Activated CD4-positive, alpha-beta T cell treated with anti-CD3 and anti-CD28 coated beads for 48 hours (primary cell): ENCODE measurements around the gene MTMR3.
A peak's percentile ranks its signal among the peaks of the same experiment; 100 is the strongest.

Experiments used
- DNase-seq: peaks from one replicate; pipeline ENCODE4 v3.0.0-alpha.2; 2020

Gene MTMR3

DNA sequence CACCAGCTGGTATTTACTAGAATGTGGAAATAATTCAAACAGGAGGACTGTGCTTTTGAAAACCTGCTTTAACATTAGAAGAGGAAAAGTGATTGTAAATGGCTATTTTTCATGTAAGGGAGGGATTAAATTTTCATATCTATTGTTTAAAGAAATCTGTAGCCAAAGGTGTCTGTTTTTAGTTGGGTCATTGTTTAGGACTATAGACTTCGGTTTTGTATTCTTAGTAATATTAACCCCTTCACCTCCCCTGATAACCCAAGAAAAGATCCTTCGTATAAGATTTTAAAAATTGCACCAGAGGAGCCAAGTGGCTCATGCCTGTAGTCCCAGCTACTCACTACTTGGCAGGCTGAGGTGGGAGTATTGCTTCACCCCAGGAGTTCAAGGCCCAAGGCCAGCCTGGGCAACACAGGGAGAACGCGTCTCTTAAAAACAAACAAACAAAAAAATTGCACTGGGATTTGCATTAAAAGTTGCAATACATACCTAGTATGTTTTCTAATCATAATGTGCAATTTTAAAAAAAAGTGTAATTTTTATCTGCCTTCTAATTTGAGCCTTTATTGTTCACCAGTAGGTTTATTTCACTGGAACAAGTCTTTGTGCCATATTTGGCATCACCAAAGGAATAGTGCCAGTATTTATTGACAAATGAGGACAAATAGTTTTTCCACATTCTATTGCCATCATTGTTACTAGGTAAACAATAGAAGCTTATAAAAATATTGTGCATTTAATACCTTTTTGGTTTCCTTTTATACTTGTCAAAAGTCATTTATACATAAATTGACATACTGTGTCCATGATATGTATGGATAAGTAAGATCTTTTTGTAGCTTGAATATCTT lies 34.3 kb downstream of the MTMR3 start:
- no peak for DNase-seq

DNA sequence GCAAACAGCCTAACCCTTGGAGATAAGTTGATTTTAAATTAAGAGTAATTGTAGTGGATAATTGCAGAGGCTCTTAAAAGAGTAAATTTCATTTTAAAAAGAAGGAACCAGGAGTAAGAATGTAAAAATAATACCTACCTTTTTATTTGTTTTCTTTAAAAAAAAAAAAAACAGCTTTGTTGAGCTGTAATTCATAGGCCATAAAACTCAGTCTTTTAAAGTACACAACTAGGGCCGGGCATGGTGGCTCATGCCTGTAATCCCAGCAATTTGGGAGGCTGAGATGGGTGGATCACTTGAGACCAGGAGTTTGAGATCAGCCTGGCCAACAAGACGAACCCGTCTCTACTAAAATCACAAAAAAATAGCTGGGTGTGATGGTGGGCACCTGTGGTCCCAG lies 42.4 kb downstream of the MTMR3 start:
- DNase-seq: no peak

DNA sequence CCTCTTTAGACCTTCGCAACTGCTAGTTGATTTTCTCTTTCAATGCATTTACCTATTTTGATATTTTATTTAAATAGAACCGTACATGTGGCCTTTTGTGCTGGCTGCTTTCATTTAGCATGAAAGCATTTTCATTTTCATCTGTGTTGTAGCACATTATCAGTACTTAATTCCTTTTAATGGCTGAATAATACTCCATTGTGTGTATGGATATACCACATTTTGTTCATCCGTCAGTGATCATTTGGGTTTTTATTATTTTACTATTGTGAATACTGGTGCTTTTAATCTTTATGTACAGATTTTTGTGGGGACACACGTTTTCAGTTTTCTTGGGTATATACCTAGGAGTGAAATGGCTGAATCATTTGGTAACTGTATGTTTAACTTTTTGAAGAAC lies 43.1 kb downstream of the MTMR3 start:
- DNase-seq: no peak

DNA sequence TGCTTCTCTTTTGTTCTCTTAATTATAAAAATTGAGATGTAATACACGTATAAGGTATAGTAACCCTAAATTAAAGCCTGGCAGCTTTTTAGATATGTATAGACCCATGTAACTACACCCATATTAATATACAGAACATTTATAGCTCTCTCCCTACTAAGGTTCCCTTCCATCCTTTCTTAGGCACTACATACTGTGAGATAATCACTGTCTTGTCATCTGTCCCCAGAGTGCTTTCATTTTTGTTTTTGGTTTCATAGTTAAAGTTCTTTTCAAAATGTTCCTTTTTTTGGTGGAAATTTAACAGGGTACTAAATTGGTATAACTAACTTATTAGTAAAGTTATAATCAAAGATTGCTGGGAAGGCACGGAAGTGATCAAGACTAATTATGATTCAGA lies 49.2 kb downstream of the MTMR3 start:
- no peak for DNase-seq

DNA sequence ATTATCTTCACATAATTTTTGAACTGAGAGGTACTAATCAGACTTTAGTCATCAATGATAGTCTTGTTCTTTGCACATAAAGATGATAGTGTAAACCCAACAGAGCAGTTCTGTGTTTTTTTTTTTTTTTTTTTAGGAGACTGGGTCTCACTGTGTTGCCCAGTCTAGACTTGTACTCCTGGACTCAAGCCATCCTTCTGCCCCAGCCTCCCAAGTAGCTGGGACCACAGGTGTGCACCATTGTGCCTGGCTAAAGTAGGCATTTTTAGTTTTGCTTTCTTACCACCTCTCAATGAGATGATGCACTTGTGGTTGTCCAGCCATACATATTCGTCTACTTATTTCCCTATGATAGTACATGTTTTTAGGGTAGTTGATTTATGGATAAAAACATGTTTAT lies 50.6 kb downstream of the MTMR3 start:
- no peak for DNase-seq

DNA sequence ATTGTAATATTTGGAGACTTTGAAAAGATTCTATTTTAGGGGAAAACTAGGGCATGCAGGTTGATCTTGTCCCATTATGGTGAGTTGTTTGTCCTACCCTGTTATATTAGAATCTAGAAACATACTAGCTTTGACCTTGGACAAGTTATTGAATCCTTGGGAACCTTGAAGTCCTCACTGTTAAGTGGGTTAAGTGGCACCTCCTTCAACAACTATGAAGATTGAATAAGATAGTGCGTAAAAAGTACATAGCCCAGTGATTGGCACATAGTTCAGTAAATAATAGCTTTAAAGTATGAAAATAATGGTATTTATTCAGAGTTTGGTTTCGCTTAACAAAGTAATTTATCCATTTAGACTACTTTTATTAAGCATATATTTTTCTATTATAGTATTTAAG lies 51.6 kb downstream of the MTMR3 start:
- DNase-seq: no peak

DNA sequence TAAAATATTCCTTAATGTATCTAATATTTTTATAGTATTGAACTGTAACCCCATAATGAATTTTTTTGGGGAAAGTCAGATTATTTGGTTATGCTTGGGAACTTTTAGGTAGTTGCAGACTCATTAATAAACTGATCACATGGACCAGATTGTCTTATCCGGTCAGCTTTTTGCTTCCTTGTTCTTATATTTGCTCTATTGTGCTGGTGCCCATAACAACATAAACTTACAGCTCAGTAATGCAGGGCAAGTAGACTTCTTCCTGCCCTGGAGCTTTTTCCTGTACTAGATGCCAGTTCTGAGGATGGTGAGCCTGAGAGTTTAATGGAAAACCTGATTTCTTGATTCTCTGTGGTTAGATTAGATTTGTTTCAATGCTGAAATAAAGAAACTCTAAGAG lies 53.2 kb downstream of the MTMR3 start:
- no peak for DNase-seq

DNA sequence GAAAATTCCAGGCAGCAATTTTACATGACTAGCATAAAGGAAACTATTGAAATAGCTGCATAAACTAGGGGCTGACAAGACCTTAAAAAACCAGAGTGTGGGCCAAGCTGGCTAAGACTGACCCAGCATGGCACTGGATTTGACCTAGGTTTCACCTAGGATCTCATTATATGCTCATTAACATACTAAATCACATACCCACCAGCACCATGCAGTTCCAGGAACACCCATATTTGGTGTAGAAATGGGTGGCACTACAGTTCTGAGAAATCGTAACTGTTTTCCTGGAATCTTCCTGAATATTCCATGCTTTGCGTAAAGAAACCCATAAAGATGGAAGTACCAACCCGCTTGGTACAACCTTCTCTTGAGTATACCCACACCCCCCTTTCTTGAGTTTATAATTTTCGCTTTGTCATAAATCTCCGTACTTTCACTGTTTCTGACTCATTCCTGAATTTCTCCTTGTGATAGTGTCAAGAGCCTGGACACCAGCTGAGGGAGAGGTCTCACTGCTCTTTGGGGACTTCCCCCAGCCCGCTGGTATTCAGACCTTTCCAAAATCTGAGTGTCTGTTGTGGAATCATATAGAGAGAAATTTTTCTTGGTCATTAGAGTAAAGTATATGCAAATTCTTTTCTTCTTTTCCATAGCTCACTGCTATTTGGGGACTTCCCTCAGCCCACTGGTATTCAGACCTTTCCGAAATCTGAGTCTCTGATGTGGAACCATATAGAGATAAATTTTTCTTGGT lies 55.1 kb downstream of the MTMR3 start:
- peak; percentile 26 for DNase-seq

DNA sequence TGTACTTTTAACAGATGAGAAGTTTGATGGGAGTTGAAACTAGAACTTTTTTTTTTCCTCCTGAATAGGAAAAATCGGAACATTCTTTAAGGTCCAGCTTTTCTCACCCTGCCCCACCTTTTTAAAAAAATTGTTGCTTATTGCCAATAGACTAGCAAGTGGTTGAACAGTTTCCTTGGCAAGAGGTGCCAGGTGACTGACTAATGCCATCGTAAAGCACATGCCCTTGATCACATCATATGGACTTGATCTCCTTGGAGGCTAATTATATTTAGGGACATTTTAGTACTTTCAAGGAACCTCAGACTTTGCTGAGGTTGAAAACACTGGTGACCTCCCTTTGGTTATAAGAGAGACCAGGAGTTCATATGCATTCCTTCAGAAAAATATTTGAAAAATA lies 57.6 kb downstream of the MTMR3 start:
- no peak for DNase-seq

DNA sequence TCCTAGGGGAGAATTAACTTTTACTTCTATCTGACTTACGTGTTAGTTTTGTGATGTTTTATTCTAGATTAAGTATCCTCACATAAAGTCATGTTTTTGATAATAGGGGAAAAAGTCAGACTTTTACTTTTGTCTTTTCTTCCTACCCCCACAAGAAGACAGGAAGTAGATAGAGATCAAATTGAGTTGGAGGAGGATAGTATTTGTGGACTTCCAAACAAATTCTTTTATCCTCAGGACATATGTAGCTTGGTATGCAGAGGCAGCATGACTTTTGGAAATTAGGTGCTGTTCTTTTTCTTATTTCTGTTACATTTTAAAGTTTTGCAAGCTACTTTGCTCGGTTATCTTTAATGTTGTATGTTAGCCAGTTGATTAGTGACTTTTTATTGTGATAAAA lies 61.4 kb downstream of the MTMR3 start:
- no peak for DNase-seq

DNA sequence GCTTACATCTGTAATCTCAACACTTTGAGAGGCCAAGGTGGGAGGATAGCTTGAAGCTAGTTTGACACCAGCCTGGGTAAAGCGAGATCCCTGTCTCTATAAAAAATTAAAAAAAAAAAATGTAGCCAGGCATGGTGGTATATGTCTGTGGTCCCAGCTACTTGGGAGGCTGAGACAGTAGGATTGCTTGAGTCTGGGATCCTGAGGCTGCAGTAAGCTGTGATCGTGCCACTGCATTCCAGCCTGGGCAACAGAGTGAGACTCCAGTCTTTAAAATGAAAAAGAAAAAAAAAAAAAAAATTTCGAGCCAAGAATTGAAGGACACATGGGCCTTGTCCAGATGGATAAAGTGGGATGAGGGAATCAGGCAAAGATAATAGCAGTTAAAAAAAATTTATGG lies 62.5 kb downstream of the MTMR3 start:
- no peak for DNase-seq

DNA sequence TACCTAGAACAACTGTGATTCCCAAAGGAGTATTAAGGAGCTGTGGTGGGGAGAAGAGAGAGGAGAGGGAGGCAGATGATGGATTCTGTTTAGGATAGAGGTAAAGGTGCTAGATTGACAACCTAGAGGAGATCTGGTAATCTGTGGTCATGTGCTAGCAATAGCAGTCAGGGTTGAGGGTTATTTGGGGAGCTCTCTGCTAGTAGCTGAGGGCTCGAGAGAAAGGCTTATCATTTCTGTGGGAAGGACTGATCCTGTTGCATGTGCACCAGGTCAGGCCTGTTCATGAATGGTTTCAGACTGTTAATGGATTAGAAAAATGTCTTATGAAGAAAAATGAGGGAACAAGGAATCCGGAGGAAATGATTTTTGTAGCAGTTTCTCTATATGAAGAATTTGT lies 63.2 kb downstream of the MTMR3 start:
- no peak for DNase-seq

DNA sequence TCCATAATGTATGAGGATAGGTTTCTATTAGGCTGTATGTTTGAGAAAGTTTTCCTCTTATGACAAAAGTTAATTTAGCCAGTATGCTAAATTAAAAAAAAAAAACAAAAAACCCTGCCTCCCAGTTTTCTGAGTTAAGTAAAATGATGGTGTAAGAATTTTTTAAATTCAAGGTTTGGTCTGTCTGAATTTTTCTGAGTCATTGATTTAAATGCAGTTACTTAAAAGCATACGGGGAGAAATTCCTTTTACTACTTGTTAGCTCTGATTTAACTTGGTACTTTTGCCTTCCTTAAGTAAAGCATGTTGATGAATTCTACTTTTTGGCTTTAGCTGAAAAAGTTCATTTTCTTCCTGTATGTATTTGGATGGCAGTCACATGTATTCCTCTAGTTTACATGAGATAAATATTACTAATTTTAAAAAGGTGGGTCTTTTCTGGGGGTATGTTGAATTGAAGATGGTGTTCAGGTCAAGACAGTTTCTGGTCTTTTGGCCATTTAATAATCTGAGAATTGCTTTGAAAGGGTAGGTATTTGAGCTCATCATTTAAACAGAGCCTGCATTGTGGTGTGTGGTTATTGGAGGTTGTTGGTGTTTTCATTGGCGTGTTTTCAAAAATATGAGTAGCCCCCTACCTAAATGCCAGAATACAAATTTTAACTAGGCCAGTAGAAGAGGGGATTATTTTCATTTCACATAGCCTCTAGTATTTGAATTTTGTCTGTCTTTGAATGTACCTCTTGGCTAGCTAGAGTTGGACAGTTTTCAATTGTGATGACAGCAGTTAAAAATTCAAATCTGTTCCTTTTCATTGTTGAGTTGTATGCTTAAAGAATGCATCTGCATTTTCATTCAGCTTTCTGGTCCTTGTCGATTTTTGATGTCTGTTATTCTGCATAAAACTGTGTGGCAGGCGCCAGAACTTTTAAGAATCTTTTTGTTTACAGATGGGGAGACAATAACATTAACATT lies 64.7 kb downstream of the MTMR3 start:
- no peak for DNase-seq

DNA sequence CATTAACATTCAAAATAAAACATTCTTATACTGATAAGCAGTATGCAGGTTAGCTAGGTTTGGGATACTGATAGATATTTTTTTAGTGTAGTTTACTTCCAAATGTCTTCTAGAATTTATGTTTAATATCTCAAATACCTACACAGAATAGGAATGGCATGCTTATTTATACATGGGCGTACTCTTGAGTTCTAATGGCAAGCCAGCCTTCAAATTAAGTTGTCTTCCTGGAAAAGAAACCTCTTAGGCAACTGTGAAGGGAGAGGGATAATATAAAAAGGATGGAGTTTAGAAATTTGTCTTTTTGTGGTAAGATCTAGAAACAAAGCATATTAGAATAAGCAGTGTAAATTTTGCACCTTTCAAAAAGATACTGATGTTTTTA lies 65.4 kb downstream of the MTMR3 start:
- DNase-seq: no peak

DNA sequence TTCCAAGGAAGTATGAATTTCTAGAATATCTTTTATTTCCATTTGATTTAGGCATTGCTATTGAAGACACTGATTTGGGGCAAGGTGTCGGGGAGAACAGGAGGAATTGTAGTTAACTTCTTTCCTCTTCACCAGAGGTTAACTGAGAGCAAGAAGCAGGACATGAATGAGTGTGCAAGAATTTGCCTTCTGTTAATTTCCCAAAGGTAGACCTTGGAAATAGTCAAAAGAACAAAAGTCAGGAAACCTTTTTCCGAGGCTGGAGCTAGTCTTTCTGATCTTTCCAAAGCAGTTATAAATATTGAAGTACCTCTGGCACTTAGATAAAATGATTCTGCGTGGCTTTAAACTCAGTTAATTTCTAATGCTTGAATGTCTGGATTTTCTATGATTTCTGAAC lies 66.9 kb downstream of the MTMR3 start:
- no peak for DNase-seq

DNA sequence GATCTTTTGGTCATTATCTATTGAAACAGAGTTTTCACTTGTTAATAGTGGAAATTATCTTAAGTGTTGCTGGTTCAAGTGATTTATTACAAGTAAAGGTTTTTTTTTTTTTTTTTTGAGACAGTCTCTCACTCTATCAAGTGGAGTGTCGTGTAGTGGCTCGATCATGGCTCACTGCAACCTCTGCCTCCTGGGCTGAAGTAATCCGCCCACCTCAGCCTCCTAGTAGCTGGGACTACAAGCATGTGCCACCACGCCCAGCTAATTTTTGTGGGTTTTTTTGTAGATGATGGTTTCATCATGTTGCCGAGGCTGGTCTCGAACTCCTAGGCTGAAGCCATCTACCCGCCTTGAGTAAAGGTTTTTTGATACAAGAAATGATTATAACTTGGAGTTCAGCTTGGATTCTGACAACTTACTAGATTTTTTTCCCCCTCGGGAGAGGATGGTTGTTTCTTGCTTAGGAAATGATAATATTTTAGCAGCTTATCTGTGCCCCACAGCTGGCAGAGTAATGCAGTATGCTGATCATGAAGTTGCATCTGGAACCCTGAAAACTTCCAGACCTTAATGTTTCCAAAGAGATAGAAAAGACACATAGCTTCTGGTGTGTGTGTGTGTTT lies 68.9 kb downstream of the MTMR3 start:
- peak; percentile 21 for DNase-seq

DNA sequence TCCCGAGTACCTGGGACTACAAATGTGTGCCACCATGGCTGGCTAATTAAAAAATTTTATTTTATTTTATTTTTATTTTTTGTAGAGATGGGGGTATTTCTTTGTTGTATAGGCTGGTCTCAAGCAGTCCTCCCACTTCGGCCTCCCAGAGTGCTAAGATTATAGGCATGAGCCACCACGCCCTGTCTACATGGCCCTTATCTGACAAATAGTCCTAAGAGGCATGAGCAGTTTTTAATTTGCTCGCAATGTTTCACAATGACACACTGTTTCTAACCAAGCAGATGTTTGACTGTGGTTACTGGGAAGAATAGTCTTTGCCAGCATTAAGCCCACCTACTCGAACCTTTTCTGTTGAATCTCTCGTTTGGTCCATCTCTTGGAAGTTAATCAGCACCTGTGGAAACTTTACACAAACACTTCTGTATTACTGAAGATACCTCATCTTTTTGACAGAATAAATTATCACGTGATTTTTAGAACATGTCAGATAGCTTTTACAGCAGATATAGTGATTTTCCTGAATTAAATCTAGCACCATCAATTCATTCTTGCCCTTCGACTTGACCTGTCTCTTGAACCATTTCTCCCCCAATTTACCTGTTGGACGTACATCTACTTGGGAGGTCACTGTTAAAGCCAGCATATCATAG lies 71.4 kb downstream of the MTMR3 start:
- no peak for DNase-seq

DNA sequence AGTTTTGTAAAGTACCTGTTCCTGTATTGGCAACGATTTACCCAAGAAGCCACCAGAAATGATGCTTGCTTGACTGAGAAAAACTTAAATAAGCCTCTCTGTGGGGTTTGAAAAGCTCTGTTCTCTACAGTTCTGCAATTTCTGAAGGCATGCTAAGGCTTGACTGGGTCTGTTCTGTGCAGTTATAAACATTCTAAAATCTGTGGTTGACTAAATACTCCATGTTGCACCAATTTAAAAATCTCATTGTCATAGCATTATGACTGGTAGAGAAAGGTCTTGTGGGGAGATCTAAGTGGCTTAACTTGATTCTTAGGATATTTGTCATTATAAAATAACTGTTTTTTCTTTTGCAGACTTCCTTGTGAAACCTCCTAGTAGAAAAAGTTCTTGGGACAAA lies 73.7 kb downstream of the MTMR3 start:
- no peak for DNase-seq

DNA sequence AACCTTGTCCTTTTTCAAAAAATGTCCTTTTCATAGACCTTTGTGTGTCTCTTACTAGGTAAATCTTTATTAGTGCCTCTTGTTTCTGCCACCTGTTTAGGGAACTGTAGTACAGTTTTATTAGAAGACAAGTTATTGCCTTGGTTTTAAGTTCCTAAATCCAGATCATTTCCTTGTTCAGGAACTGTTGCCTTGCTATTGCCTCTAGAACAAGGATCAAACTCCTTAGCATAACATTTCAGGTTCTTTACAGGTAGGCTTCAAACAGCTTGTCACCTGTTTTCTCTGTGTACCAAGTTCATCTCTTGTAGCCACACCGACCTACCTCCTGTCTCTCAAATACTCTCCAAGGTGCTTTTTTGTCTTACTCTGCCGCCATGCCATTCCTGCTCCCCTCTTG lies 75.2 kb downstream of the MTMR3 start:
- DNase-seq: no peak

DNA sequence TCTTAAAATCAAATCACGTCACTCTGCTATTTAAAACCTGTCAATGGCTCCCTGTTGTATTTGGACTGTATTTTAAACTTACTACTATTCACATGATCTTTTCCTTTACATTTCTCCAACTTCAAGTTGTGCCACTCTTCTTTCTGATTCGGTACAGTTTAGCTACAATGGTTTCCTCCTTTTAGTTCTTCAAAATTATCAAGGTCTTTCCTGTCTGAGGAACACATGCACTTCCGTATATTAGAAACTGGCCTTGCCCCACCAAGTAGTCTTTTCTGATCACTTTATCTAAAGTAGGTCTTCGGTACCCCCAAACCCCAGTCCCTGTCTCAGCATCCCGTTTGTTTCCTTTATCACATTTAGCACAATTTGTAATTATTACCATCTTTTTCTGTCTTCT lies 81.8 kb downstream of the MTMR3 start:
- no peak for DNase-seq

DNA sequence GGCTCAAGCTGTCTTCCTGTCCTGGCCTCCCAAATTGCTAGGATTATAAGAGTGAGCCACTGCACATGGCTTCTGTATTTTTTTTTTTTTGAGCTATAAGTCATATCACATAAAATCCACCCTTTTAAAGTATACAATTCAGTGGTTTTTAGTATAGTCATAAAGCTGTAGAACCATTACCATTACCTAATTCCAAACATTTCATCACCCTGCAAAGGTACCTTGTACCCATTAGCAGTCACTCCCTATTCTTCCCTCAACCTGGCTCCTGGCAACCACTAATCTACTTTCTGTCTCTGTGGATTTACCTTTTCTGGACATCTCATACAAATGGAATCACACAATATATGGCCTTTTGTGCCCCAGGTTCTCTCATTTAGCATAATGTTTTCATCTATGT lies 84.5 kb downstream of the MTMR3 start:
- DNase-seq: no peak

DNA sequence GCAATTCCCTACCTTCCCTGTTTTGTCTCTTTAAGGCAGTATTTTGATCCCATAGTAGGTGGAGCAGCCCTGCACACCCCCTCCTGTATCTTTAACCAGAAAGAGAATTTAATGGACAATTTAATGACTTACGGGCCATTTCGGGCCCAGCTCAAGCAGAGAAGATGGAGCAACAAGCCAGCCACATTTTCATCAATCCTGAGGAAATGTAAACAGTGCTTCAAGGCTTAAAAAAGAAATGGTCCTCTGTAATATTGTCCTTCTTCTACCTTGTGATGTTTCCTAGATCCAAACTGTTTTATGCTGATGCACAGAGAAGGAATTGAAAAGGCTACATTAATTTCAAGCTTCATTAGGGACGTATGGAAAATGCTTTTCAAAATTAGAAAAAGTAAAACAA lies 88.6 kb downstream of the MTMR3 start:
- no peak for DNase-seq
